HepG2 (cell line): Measurements from ENCODE around the gene UBXN1. TPM values are rescaled to one million over a fixed set of nuclear protein-coding genes. Genes with fewer than 3 reads are reported as not detected.

Experiments
- CBX2 ChIP-seq, 2 experiments: fragments of 200-600 bp in 1 of 2; sonication (generic); formaldehyde crosslinking in 1 of 2; IDR thresholded peaks; 2 replicates each; pipeline versions ENCODE4 v1.7.0 to v1.8.1; 2018 to 2022; ENCODE audit warnings: low read depth in 2 of 2, low read length in 1 of 2, mild to moderate bottlenecking in 1 of 2, missing genetic modification reagents in 1 of 2
- DMTF1 ChIP-seq: sonication (generic); formaldehyde crosslinking; IDR thresholded peaks from 2 replicates; pipeline ENCODE4 v1.4.0; 2020; ENCODE audit warnings: mild to moderate bottlenecking, missing genetic modification reagents
- HDAC6 ChIP-seq: fragments of 200-600 bp; sonication (generic); IDR thresholded peaks from 2 replicates; pipeline ENCODE4 v1.7.0; 2017; ENCODE audit warnings: mild to moderate bottlenecking, antibody characterized with exemption, low read length, low read depth
- HINFP ChIP-seq: sonication (generic); formaldehyde crosslinking; IDR thresholded peaks from 2 replicates; pipeline ENCODE4 v1.4.0; 2020; ENCODE audit warnings: low read depth, mild to moderate bottlenecking, missing genetic modification reagents
- HNF1A ChIP-seq, 2 experiments: sonication (generic) in 1 of 2; formaldehyde crosslinking in 1 of 2; IDR thresholded peaks; 2 replicates each; pipeline versions ENCODE4 v1.4.0 to v1.6.1; 2016 to 2020; ENCODE audit warnings: borderline replicate concordance in 1 of 2, low read depth in 1 of 2, mild to moderate bottlenecking in 1 of 2, missing genetic modification reagents in 1 of 2
- IKZF5 ChIP-seq: IDR thresholded peaks from 2 replicates; pipeline ENCODE4 v1.6.1; 2018; ENCODE audit warnings: missing genetic modification reagents, mild to moderate bottlenecking, missing compliant biosample characterization
- KLF13 ChIP-seq: sonication (generic); formaldehyde crosslinking; IDR thresholded peaks from 2 replicates; pipeline ENCODE4 v1.4.0; 2020; ENCODE audit warnings: mild to moderate bottlenecking, missing genetic modification reagents
- MAF1 ChIP-seq: sonication (generic); formaldehyde crosslinking; IDR thresholded peaks from 2 replicates; pipeline ENCODE4 v1.5.0; 2020; ENCODE audit warnings: missing genetic modification reagents, borderline replicate concordance
- MTF2 ChIP-seq: sonication (generic); formaldehyde crosslinking; IDR thresholded peaks from 2 replicates; pipeline ENCODE4 v1.5.0; 2020; ENCODE audit warnings: missing genetic modification reagents, borderline replicate concordance
- RBAK ChIP-seq: sonication (generic); formaldehyde crosslinking; IDR thresholded peaks from 2 replicates; pipeline ENCODE4 v1.5.1; 2020; ENCODE audit warnings: mild to moderate bottlenecking, missing genetic modification reagents
- RFX5 ChIP-seq: IDR thresholded peaks from 2 replicates; pipeline ENCODE4 v1.6.1; 2011; ENCODE audit warnings: low read depth, low read length, improper control_type of control experiment
- SRSF4 ChIP-seq: fragments of 200-400 bp; formaldehyde crosslinking; IDR thresholded peaks from one replicate; pipeline ENCODE4 v1.6.1; 2018; ENCODE audit warnings: mild to moderate bottlenecking, low read depth, low read length, moderate library complexity; ENCODE audit not compliant: poor library complexity, severe bottlenecking
- TCF7 ChIP-seq: sonication (generic); IDR thresholded peaks from 2 replicates; pipeline ENCODE4 v1.6.1; 2016; ENCODE audit warnings: antibody characterized with exemption, low read depth
- TP53 ChIP-seq: sonication (generic); formaldehyde crosslinking; conservative IDR thresholded peaks from 2 replicates; pipeline ENCODE4 v1.4.0; 2020; ENCODE audit warnings: missing genetic modification reagents
- ZMAT3 ChIP-seq: sonication (generic); formaldehyde crosslinking; conservative IDR thresholded peaks from 2 replicates; pipeline ENCODE4 v1.7.0; 2021; ENCODE audit warnings: missing genetic modification reagents
- ZNF20 ChIP-seq: sonication (generic); formaldehyde crosslinking; IDR thresholded peaks from 2 replicates; pipeline ENCODE4 v1.4.0; 2020; ENCODE audit warnings: mild to moderate bottlenecking, moderate library complexity, missing genetic modification reagents
- ZNF205 ChIP-seq: IDR thresholded peaks from 2 replicates; pipeline ENCODE4 v1.6.1; 2018; ENCODE audit warnings: missing biosample characterization, missing genetic modification reagents
- ZNF432 ChIP-seq: sonication (generic); formaldehyde crosslinking; IDR thresholded peaks from 2 replicates; pipeline ENCODE4 v1.5.0; 2020; ENCODE audit warnings: missing genetic modification reagents, mild to moderate bottlenecking, borderline replicate concordance
- ZNF558 ChIP-seq: sonication (generic); formaldehyde crosslinking; IDR thresholded peaks from 2 replicates; pipeline ENCODE4 v1.9.0; 2022; ENCODE audit warnings: mild to moderate bottlenecking, missing genetic modification reagents, borderline replicate concordance
- polyA plus RNA-seq, 8 experiments: library from polyadenylated mRNA; depleted of rRNA in 3 of 8; stranded (reverse) in 7 of 8; unstranded in 1 of 8; fragments of >200 nt; fragmentation: Illumina TruSeq in 4 of 8; extraction: Trizol in 4 of 8; gene quantifications; 2 replicates each; pipeline versions ENCODE4 v1.2.1 to v1.2.3, GENCODE V29; 2011 to 2016; ENCODE audit warnings: low read depth in 4 of 8, missing spikeins in 1 of 8, mixed read lengths in 1 of 8; ENCODE audit not compliant: insufficient read depth in 1 of 8
- total RNA-seq, 5 experiments: library from RNA; depleted of rRNA; stranded (reverse); fragments of >200 nt; fragmentation: Illumina TruSeq; extraction: Trizol; gene quantifications; 2 replicates each; pipeline ENCODE4 v1.2.3, GENCODE V29; 2016; ENCODE audit warnings: low read depth in 1 of 5

Gene UBXN1
- total and polyA plus RNA-seq, 2 of the 13 experiments (the other 11 are each of a cell fraction or from before 2014, with no cell fraction given): 47.5 to 52.4 TPM

GRCh38 chr11:62727165-62727871, 48.4 kb upstream of the UBXN1 start, which contains the start of gene HNRNPUL2 (continued):
- no peak for TF ChIP-seq MTF2 (CRISPR knock-in tag)
- peak; percentile 59; the same call in 1 of the 2 replicates for TF ChIP-seq IKZF5 (CRISPR knock-in tag)
- peak; percentile 100; the same call in 1 of the 2 replicates for TF ChIP-seq ZNF558 (CRISPR knock-in tag)
- TF ChIP-seq CBX2 (IDR thresholded peaks at IDR 0.05; ENCODE audit: low read depth, low read length): no peak
- TF ChIP-seq CBX2 (CRISPR knock-in tag; IDR thresholded peaks at IDR 0.05; ENCODE audit: low read depth): no peak
- no peak for TF ChIP-seq SRSF4
- TF ChIP-seq HDAC6: no peak
- no peak for TF ChIP-seq ZNF432 (CRISPR knock-in tag)
- no peak for TF ChIP-seq TCF7
- TF ChIP-seq KLF13 (CRISPR knock-in tag): no peak
- 0 out of 2 replicates have a peak, but pooled peaks have one; percentile 61 for TF ChIP-seq ZNF205 (CRISPR knock-in tag)
- peak; percentile 96; the same call in 1 of the 2 replicates for TF ChIP-seq ZMAT3 (CRISPR knock-in tag)
- TF ChIP-seq HNF1A (IDR thresholded peaks at IDR 0.05; ENCODE audit: low read depth): no peak
- TF ChIP-seq HNF1A (CRISPR knock-in tag; IDR thresholded peaks at IDR 0.05; ENCODE audit: borderline replicate concordance): peak; percentile 64
- TF ChIP-seq TP53 (CRISPR knock-in tag): no peak
- TF ChIP-seq HINFP: peak; percentile 81; the same call in 1 of the 2 replicates
- TF ChIP-seq MAF1 (CRISPR knock-in tag): peak; percentile 82; the same call in 1 of the 2 replicates
- no peak for TF ChIP-seq RBAK (CRISPR knock-in tag)
- TF ChIP-seq ZNF20 (CRISPR knock-in tag): no peak
- no peak for TF ChIP-seq DMTF1 (CRISPR knock-in tag)
- TF ChIP-seq RFX5: 0 out of 2 replicates have a peak, but pooled peaks have one; percentile 98
